CD4-positive, alpha-beta T cell (primary cell): Measurements from ENCODE around the gene CXXC1. TPM values are rescaled to one million over a fixed set of nuclear protein-coding genes. Genes with fewer than 3 reads are reported as not detected.

Experiments
- ATAC-seq: fragments of 200-7000 bp; cut with Tn5 transposase; one replicate; pipeline ENCODE4 v1.10.0; 2022; ENCODE audit warnings: mild to moderate bottlenecking; ENCODE audit not compliant: poor library complexity
- CTCF ChIA-PET: fragments of 350-600 bp; sonication (Branson Sonifier 250); formaldehyde crosslinking; loops from one replicate; lab custom pipeline; 2021; ENCODE audit warnings: antibody characterized with exemption, inconsistent platforms; lab: Charles Lee
- POLR2A ChIA-PET: fragments of 350-600 bp; sonication (Branson Sonifier 250); formaldehyde crosslinking; loops from one replicate; lab custom pipeline; 2021; ENCODE audit warnings: antibody characterized with exemption, inconsistent platforms; lab: Charles Lee
- DNase-seq, 14 experiments: peaks; one replicate each; pipeline ENCODE4 v3.0.0-alpha.2; 2013 to 2020; ENCODE audit warnings: mixed read lengths in 2 of 14
- H3K27ac ChIP-seq, 2 donors: one replicate each; pipeline versions ENCODE4 v1.5.1 to v1.7.0; 2013; ENCODE audit warnings: low read length in 2 of 2, low read depth in 1 of 2, mild to moderate bottlenecking in 1 of 2
- H3K27me3 ChIP-seq, 2 experiments: 1 replicate in 1 of 2; 2 replicates in 1 of 2; pipeline versions ENCODE4 v1.6.1 to v1.7.0; 2013; ENCODE audit warnings: low read length in 2 of 2, control low read depth in 1 of 2, mild to moderate bottlenecking in 1 of 2, moderate library complexity in 1 of 2; ENCODE audit not compliant: insufficient read depth in 2 of 2, control insufficient read depth in 1 of 2
- H3K36me3 ChIP-seq: one replicate; pipeline ENCODE4 v1.6.1; 2013; ENCODE audit warnings: low read length, control low read depth; ENCODE audit not compliant: insufficient read depth
- H3K4me1 ChIP-seq: one replicate; pipeline ENCODE4 v1.6.1; 2013; ENCODE audit warnings: low read length, control low read depth; ENCODE audit not compliant: insufficient read depth
- H3K4me3 ChIP-seq: one replicate; pipeline ENCODE4 v1.5.1; 2013; ENCODE audit warnings: mild to moderate bottlenecking, low read length, moderate library complexity
- H3K9me3 ChIP-seq, 2 experiments: 1 replicate in 1 of 2; 2 replicates in 1 of 2; pipeline versions ENCODE4 v1.6.1 to v1.7.0; 2013; ENCODE audit warnings: low read length in 2 of 2, mild to moderate bottlenecking in 2 of 2, control low read depth in 1 of 2, moderate library complexity in 1 of 2; ENCODE audit not compliant: control insufficient read depth in 1 of 2, insufficient read depth in 1 of 2
- H3K27ac Mint-ChIP-seq: one replicate; pipeline ENCODE4 v1.8.0; 2020; ENCODE audit warnings: mixed read lengths
- H3K27me3 Mint-ChIP-seq: one replicate; pipeline ENCODE4 v1.8.0; 2021; ENCODE audit warnings: mixed read lengths
- H3K36me3 Mint-ChIP-seq: one replicate; pipeline ENCODE4 v1.8.0; 2021; ENCODE audit warnings: low read depth, mixed read lengths
- H3K4me1 Mint-ChIP-seq: one replicate; pipeline ENCODE4 v1.8.0; 2021; ENCODE audit warnings: low read depth, mixed read lengths
- H3K4me3 Mint-ChIP-seq: one replicate; pipeline ENCODE4 v1.8.0; 2020; ENCODE audit warnings: mild to moderate bottlenecking, mixed read lengths
- H3K9me3 Mint-ChIP-seq: one replicate; pipeline ENCODE4 v1.8.0; 2020; ENCODE audit warnings: mixed read lengths
- intact Hi-C, 2 experiments: fragments of 100-400 bp; cut with DNase I in 1 of 2; cut with micrococcal nuclease in 1 of 2; formaldehyde crosslinking; loops; one replicate each; pipeline versions ENCODE4 v1.15.1 to v1.9.0; 2023 to 2025; cut with DNase I, micrococcal nuclease
- total RNA-seq, 174 experiments: library from RNA in 2 of 174; stranded (reverse) in 2 of 174; gene quantifications; one replicate each; pipeline ENCODE4 v1.2.3 and lab custom pipeline; 2021 to 2026
- TF ChIP-seq, protein P1 (sequence below): fragments of 200-600 bp; IDR thresholded peaks from one replicate; pipeline ENCODE4 v1.8.0; 2022; ENCODE audit warnings: antibody characterized with exemption, mild to moderate bottlenecking

Gene CXXC1
- total RNA-seq, 2 experiments from 2014 or later = 120 to 128 TPM

DNA sequence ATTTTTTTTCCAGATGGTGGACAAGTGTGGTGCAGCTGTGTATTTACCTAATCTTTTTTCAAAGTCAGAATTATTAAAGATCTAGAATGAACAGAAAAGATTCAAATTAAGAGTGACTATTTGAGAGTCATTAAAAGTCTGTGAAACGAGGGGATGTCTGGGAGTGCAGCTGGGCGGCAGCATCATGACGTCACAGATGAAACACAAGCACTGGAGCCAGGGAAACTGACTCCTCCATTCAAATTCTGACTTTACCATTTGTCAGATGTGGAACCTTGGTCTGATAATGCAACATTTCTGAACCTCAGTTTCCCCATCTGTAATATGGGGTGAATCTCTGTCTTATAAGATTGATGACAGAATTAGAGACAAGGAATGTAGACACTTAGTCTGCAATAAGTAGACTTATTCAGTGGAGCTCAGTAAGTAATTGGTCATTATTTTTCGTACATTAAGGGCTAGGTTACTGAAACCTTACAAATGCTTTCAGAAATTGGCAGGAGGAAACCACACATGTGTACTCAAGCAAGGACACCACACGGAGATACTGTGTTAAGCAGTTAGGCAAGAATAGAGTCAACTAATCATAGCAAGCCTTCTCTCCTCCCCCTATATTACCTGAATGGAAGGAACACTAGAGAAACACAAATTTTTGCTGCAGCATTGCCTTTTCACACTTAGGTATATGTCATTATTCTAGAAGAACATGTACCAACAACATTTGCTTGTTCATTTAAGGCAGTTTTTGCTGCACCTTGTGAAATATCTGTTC, 27.8 kb upstream of the CXXC1 start:
- intact Hi-C loops = no loop called here
- Histone ChIP-seq H3K4me3 (no peak overlapping the region), H3K27me3 (peaks cover 0 to 4% of the 10 kb centered on the region in 2 experiments), H3K9me3 (no peaks in the 10 kb centered on the region), H3K27ac (no peak overlapping the region), H3K36me3 (no peaks in the 10 kb centered on the region), H3K4me1 (no peaks in the 10 kb centered on the region)
- H3K27me3 Mint-ChIP-seq = peaks cover 36% of the 10 kb centered on the region
- ChIA-PET CTCF (no interaction called here), POLR2A (no interaction called here)
- peaks cover 5% of the 10 kb centered on the region for H3K4me1 Mint-ChIP-seq
- H3K36me3 Mint-ChIP-seq = no peaks in the 10 kb centered on the region
- H3K9me3 Mint-ChIP-seq = no peaks in the 10 kb centered on the region
- TF ChIP-seq, protein P1, sequence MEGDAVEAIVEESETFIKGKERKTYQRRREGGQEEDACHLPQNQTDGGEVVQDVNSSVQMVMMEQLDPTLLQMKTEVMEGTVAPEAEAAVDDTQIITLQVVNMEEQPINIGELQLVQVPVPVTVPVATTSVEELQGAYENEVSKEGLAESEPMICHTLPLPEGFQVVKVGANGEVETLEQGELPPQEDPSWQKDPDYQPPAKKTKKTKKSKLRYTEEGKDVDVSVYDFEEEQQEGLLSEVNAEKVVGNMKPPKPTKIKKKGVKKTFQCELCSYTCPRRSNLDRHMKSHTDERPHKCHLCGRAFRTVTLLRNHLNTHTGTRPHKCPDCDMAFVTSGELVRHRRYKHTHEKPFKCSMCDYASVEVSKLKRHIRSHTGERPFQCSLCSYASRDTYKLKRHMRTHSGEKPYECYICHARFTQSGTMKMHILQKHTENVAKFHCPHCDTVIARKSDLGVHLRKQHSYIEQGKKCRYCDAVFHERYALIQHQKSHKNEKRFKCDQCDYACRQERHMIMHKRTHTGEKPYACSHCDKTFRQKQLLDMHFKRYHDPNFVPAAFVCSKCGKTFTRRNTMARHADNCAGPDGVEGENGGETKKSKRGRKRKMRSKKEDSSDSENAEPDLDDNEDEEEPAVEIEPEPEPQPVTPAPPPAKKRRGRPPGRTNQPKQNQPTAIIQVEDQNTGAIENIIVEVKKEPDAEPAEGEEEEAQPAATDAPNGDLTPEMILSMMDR = no peak
- no peak overlapping the region for H3K27ac Mint-ChIP-seq
- no peak overlapping the region for H3K4me3 Mint-ChIP-seq
- ATAC-seq (no peak), DNase-seq (no peak)

DNA sequence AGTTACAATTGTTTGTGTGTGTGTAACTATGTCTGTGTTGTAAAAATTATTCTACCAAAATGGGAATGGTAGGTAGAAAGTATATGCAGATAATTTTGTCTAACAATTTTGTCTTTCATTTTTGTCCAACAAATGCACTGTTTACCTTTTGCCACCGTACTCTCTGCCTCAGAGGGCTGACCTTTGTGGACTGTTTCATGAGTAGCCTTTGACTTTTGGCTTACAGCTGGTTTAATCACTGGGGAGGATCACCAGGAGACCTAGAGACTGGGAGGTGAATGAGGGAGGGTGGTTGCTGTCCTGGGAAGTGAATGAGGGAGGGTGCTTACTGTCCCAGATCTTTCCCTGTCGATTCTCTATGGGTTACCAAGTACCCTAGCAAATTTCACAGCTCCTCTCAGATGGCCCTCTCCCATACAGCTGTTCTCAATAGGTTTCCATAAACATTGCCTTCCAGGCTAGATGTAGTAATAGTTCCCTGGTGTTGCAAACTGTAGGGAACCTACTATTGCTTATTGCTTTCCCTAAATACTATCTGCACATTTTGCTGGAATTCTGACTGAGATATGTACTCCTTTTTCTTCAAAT, 26.5 kb upstream of the CXXC1 start:
- no peaks in the 10 kb centered on the region for H3K9me3 ChIP-seq
- ATAC-seq (no peak), DNase-seq (no peak)
- H3K27me3 Mint-ChIP-seq = peaks cover 40% of the 10 kb centered on the region
- CTCF ChIA-PET = no interaction called here
- no peaks in the 10 kb centered on the region for H3K36me3 Mint-ChIP-seq
- no peaks in the 10 kb centered on the region for H3K4me1 Mint-ChIP-seq
- peaks cover 0 to 4% of the 10 kb centered on the region in 2 experiments for H3K27me3 ChIP-seq
- H3K4me3 ChIP-seq = no peak overlapping the region
- no peaks in the 10 kb centered on the region for H3K4me1 ChIP-seq
- H3K9me3 Mint-ChIP-seq = no peaks in the 10 kb centered on the region
- intact Hi-C loops = no loop called here
- H3K27ac Mint-ChIP-seq = no peak overlapping the region
- no peaks in the 10 kb centered on the region for H3K36me3 ChIP-seq
- H3K4me3 Mint-ChIP-seq = no peak overlapping the region
- POLR2A ChIA-PET = interaction anchor here (0.6 kb wide), 1 partner anchor 36 kb away, joined by 4 read pairs; no protein-coding TSS in a partner anchor
- TF ChIP-seq, protein P1 = no peak
- no peak overlapping the region for H3K27ac ChIP-seq

DNA sequence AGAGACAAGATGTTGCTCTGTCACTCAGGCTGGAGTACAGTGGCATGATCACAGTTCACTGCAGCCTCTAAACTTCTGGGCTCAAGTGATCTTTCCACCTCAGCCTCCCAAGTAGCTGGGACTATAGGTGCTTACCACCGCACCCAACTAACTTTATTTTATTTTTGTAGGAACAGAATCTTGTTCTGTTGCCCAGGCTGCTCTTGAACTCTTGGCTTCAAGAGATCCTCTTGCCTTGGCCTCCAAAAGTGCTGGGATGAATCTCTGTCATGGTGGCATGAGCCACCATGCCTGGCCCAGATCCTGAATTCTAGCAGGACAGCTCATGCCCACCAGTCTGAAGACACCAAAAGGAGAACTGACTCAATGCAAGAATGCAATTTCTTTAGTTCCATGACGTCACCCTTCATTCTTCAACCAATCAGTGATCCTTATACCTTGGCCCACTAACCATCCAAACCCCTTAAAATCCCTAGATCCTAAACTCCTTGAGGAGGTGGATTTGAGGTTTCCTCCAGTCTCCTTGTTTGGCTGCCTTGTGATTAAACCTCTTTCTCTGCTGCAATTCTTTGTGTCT, 25.6 kb upstream of the CXXC1 start:
- no peak for ATAC-seq
- intact Hi-C loops = no loop called here
- POLR2A ChIA-PET = no interaction called here
- DNase-seq = no peak
- H3K4me1 Mint-ChIP-seq = peaks cover 4% of the 10 kb centered on the region
- peaks cover 37% of the 10 kb centered on the region for H3K27me3 Mint-ChIP-seq
- Histone ChIP-seq H3K27me3 (peaks cover 0 to 4% of the 10 kb centered on the region in 2 experiments), H3K9me3 (no peaks in the 10 kb centered on the region), H3K4me1 (peaks cover 2% of the 10 kb centered on the region), H3K4me3 (no peak overlapping the region), H3K27ac (no peak overlapping the region), H3K36me3 (no peaks in the 10 kb centered on the region)
- no peaks in the 10 kb centered on the region for H3K9me3 Mint-ChIP-seq
- TF ChIP-seq, protein P1 = no peak
- H3K27ac Mint-ChIP-seq = no peak overlapping the region
- CTCF ChIA-PET = no interaction called here
- H3K4me3 Mint-ChIP-seq = no peak overlapping the region
- H3K36me3 Mint-ChIP-seq = no peaks in the 10 kb centered on the region
